GM10266 (cell line): ENCODE measurements around the gene SFT2D3.

ENCODE experiments used
- DNase-seq: peaks from one replicate; pipeline ENCODE4 v3.0.0; 2012; ENCODE audit errors: extremely low spot score
- CTCF ChIP-seq: IDR thresholded peaks from 2 replicates; pipeline ENCODE4 v1.5.1; 2012; ENCODE audit warnings: mild to moderate bottlenecking, low read depth; ENCODE audit not compliant: control insufficient read depth, insufficient read depth; ENCODE audit errors: missing control alignments

Gene SFT2D3

GRCh38 chr2:127704641-127705390 lies 3.5 kb downstream of the SFT2D3 start:
- DNase-seq = no peak
- TF ChIP-seq CTCF = no peak

GRCh38 chr2:127705391-127706065 lies 4.2 kb downstream of the SFT2D3 start:
- TF ChIP-seq CTCF = no peak
- no peak for DNase-seq

- DNase-seq = no peak
- TF ChIP-seq CTCF = no peak
These were observed 5.1 kb downstream of the SFT2D3 start for GRCh38 chr2:127706215-127706990.

- TF ChIP-seq CTCF = no peak
- DNase-seq = no peak
These were observed 6.8 kb downstream of the SFT2D3 start for GRCh38 chr2:127707890-127708648.

- TF ChIP-seq CTCF = no peak
These were observed 8.0 kb downstream of the SFT2D3 start for GRCh38 chr2:127709336-127709735.

GRCh38 chr2:127712999-127713398 lies 11.7 kb downstream of the SFT2D3 start:
- DNase-seq = no peak
- no peak for TF ChIP-seq CTCF

More at GRCh38 chr2:127709336-127709735, 8.0 kb downstream of the SFT2D3 start:
- no peak for DNase-seq
